WTC11 (cell line): ENCODE measurements around the gene STX8.

Source experiments
- CBFB ChIP-seq: sonication (generic); formaldehyde crosslinking; IDR thresholded peaks from 2 replicates; pipeline ENCODE4 v1.8.1; 2022; ENCODE audit warnings: mild to moderate bottlenecking, low read depth, missing genetic modification reagents
- EMX1 ChIP-seq: fragments of 250-450 bp; sonication (Bioruptor Pico); IDR thresholded peaks from 2 replicates; pipeline ENCODE4 v1.8.0; 2021; ENCODE audit warnings: mild to moderate bottlenecking
- MYBL2 ChIP-seq: sonication (generic); formaldehyde crosslinking; IDR thresholded peaks from 2 replicates; pipeline ENCODE4 v1.8.1; 2023; ENCODE audit warnings: mild to moderate bottlenecking, moderate library complexity, missing genetic modification reagents
- NR3C1 ChIP-seq: sonication (generic); formaldehyde crosslinking; conservative IDR thresholded peaks from 2 replicates; pipeline ENCODE4 v1.8.1; 2023; ENCODE audit warnings: low read depth, mild to moderate bottlenecking, missing genetic modification reagents
- TF ChIP-seq, protein P1 (sequence below): fragments of 200-600 bp; IDR thresholded peaks from 2 replicates; pipeline ENCODE4 v1.8.0; 2022; ENCODE audit warnings: antibody characterized with exemption
- TF ChIP-seq, protein P2 (sequence below): sonication (generic); formaldehyde crosslinking; IDR thresholded peaks from 2 replicates; pipeline ENCODE4 v1.8.1; 2022; ENCODE audit warnings: missing genetic modification reagents, borderline replicate concordance

DNA sequence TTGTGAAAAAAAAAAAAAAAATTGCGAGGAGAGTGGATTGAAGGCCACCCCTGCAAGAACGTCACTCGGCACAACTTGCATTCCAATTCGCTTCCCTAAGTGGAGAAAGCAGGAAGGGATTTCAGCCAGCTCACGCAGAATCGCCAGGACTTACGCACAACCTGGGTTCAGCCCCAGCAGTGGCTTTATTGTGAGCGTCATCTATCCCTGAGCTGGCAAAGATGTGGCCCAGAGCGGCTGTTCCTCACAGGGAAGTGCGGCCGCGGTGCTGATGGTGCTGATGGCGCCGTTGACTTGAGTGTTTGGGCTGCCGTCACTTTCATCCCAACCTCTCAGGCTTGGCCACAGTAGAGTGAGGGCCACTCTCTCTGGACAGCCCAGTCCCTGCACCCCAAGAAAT is 356.7 kb downstream of the STX8 start:
- TF ChIP-seq CBFB (CRISPR knock-in tag) (no peak), EMX1 (CRISPR knock-in tag) (no peak), MYBL2 (CRISPR knock-in tag) (no peak), NR3C1 (CRISPR knock-in tag) (no peak)
- TF ChIP-seq, protein P1, sequence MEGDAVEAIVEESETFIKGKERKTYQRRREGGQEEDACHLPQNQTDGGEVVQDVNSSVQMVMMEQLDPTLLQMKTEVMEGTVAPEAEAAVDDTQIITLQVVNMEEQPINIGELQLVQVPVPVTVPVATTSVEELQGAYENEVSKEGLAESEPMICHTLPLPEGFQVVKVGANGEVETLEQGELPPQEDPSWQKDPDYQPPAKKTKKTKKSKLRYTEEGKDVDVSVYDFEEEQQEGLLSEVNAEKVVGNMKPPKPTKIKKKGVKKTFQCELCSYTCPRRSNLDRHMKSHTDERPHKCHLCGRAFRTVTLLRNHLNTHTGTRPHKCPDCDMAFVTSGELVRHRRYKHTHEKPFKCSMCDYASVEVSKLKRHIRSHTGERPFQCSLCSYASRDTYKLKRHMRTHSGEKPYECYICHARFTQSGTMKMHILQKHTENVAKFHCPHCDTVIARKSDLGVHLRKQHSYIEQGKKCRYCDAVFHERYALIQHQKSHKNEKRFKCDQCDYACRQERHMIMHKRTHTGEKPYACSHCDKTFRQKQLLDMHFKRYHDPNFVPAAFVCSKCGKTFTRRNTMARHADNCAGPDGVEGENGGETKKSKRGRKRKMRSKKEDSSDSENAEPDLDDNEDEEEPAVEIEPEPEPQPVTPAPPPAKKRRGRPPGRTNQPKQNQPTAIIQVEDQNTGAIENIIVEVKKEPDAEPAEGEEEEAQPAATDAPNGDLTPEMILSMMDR: no peak
- TF ChIP-seq, protein P2, sequence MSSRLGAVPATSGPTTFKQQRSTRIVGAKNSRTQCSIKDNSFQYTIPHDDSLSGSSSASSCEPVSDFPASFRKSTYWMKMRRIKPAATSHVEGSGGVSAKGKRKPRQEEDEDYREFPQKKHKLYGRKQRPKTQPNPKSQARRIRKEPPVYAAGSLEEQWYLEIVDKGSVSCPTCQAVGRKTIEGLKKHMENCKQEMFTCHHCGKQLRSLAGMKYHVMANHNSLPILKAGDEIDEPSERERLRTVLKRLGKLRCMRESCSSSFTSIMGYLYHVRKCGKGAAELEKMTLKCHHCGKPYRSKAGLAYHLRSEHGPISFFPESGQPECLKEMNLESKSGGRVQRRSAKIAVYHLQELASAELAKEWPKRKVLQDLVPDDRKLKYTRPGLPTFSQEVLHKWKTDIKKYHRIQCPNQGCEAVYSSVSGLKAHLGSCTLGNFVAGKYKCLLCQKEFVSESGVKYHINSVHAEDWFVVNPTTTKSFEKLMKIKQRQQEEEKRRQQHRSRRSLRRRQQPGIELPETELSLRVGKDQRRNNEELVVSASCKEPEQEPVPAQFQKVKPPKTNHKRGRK (CRISPR knock-in tag): no peak
